ENCODE measurements around the gene PTPN4. TPM values are rescaled to one million over a fixed set of nuclear protein-coding genes. Genes with fewer than 3 reads are reported as not detected.

PTPN4 gene
- total and polyA plus RNA-seq, 2 experiments from 2014 or later, result 41.6 to 90.4 TPM

DNA sequence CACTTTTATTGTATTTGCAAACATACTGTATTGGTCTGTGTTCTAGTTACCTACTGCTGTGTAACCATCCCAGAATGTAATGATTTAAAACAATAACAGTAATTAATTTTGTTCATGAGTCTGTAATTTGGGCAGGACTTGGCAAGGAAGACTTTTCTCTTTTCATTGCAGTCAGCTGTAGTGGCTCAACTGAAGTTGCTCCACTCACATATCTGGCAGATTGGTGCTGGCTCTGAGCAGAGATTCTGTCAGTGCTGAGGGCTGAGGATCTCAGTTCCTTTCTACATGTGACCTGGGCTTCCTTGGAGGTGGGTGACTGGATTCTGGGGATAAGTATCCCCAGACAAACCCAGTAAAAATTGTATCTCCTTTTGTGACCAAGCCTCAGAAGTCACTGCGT is 26.6 kb downstream of the PTPN4 start:
- H3K36me3 Mint-ChIP-seq (ENCODE audit: low read depth), result peaks cover 33% of the 10 kb centered on the region
- Histone ChIP-seq H3K4me1 (ENCODE audit: insufficient read depth) (peaks cover 4% of the 10 kb centered on the region), H3F3A (replicated peaks; ENCODE audit: low read depth) (no peaks in the 10 kb centered on the region), H3K27me3 (ENCODE audit: insufficient read depth) (no peaks in the 10 kb centered on the region), H4K20me1 (replicated peaks; ENCODE audit: insufficient read depth) (peaks cover 29% of the 10 kb centered on the region), H3K4me2 (no peak overlapping the region), H3K4me3 (no peak overlapping the region), H3K36me3 (ENCODE audit: insufficient read depth) (peaks cover 7% of the 10 kb centered on the region; the same call in 1 of the 2 replicates), H3K79me2 (replicated peaks; ENCODE audit: insufficient read depth) (peaks cover 100% of the 10 kb centered on the region), H3K9me2 (ENCODE audit: insufficient read depth) (no peaks in the 10 kb centered on the region), H3K27ac (ENCODE audit: low read depth) (peak overlapping the region; percentile 40; the same call in 1 of the 2 replicates), H2AFZ (no peak overlapping the region)
- peak overlapping the region; percentile 53 for H3K27ac Mint-ChIP-seq
- peak; percentile 32 for ATAC-seq
- H3K27me3 Mint-ChIP-seq (ENCODE audit: insufficient read depth, low read depth, poor library complexity), result peaks cover 3% of the 10 kb centered on the region
- peaks cover 44% of the 10 kb centered on the region for H3K4me1 Mint-ChIP-seq
- no peak for TF ChIP-seq NANOG (IDR thresholded peaks at IDR 0.05; ENCODE audit: borderline replicate concordance)
- TF ChIP-seq ZNF331 (CRISPR knock-in tag; IDR thresholded peaks at IDR 0.05; ENCODE audit: low read depth), result no peak
- DNase-seq (ENCODE audit: low spot score), result no peak
- no peak overlapping the region for H3K4me3 Mint-ChIP-seq
- H3K9me3 Mint-ChIP-seq, result peaks cover 19% of the 10 kb centered on the region

DNA sequence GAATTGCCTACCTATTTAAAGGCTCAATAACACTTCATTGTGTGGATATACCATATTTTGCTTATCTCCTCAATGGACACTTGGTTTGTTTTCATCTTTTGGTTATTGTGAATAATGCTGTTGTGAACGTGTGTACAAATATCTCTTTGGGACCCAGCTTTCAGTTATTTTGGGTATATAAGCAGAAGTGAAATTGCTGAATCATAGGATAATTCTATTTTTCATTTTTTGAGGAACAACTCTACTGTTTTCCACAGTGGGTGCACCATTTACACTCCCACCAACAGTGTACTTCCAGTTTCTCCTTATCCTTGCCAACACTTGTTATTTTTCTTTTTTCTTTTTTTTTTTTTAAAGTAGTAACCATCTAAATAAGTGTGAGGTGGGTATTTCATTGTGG is 29.0 kb downstream of the PTPN4 start:
- Histone ChIP-seq H3F3A (replicated peaks; ENCODE audit: low read depth) (no peaks in the 10 kb centered on the region), H3K27me3 (ENCODE audit: insufficient read depth) (no peaks in the 10 kb centered on the region), H3K36me3 (ENCODE audit: insufficient read depth) (peaks cover 7% of the 10 kb centered on the region; the same call in 1 of the 2 replicates), H3K27ac (ENCODE audit: low read depth) (no peak overlapping the region), H2AFZ (no peak overlapping the region), H4K20me1 (replicated peaks; ENCODE audit: insufficient read depth) (peaks cover 7% of the 10 kb centered on the region), H3K4me3 (no peak overlapping the region), H3K4me1 (ENCODE audit: insufficient read depth) (peaks cover 9% of the 10 kb centered on the region), H3K4me2 (no peak overlapping the region), H3K9me2 (ENCODE audit: insufficient read depth) (no peaks in the 10 kb centered on the region), H3K79me2 (replicated peaks; ENCODE audit: insufficient read depth) (peaks cover 96% of the 10 kb centered on the region)
- H3K27me3 Mint-ChIP-seq (ENCODE audit: insufficient read depth, low read depth, poor library complexity), result peaks cover 3% of the 10 kb centered on the region
- no peak overlapping the region for H3K4me3 Mint-ChIP-seq
- ATAC-seq, result no peak
- peaks cover 50% of the 10 kb centered on the region for H3K4me1 Mint-ChIP-seq
- peaks cover 49% of the 10 kb centered on the region for H3K36me3 Mint-ChIP-seq (ENCODE audit: low read depth)
- no peak overlapping the region for H3K27ac Mint-ChIP-seq
- TF ChIP-seq CREB1 (CRISPR knock-in tag; IDR thresholded peaks at IDR 0.05; ENCODE audit: low read depth) (no peak), EZH2phosphoT487 (IDR thresholded peaks at IDR 0.05; ENCODE audit: unreplicated experiment) (no peak)
- TF ChIP-seq, protein P1, sequence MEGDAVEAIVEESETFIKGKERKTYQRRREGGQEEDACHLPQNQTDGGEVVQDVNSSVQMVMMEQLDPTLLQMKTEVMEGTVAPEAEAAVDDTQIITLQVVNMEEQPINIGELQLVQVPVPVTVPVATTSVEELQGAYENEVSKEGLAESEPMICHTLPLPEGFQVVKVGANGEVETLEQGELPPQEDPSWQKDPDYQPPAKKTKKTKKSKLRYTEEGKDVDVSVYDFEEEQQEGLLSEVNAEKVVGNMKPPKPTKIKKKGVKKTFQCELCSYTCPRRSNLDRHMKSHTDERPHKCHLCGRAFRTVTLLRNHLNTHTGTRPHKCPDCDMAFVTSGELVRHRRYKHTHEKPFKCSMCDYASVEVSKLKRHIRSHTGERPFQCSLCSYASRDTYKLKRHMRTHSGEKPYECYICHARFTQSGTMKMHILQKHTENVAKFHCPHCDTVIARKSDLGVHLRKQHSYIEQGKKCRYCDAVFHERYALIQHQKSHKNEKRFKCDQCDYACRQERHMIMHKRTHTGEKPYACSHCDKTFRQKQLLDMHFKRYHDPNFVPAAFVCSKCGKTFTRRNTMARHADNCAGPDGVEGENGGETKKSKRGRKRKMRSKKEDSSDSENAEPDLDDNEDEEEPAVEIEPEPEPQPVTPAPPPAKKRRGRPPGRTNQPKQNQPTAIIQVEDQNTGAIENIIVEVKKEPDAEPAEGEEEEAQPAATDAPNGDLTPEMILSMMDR (conservative IDR thresholded peaks at IDR 0.05; ENCODE audit: low read depth in 2 of 2), result no peak
- H3K9me3 Mint-ChIP-seq, result peaks cover 26% of the 10 kb centered on the region
- DNase-seq (ENCODE audit: low spot score), result no peak

DNA sequence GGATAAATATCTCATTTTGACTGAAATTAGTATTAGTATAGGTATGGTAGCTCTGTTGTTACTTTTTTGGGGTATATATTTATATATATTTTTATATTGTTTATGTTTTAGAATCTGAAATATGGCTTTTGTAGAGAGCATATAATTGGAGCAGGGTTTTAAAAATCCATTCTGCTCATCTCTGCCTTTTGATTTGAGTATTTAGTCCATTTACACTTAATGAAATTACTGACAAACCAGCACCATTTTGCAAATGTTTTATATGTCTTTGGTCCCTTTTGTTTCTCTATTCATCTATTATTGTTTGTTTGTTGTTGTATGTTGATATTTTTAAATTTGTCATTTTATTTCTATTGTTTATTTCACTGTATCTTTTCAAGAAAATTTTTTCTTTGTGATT is 30.7 kb downstream of the PTPN4 start:
- Histone ChIP-seq H3K79me2 (replicated peaks; ENCODE audit: insufficient read depth) (peaks cover 96% of the 10 kb centered on the region), H3F3A (replicated peaks; ENCODE audit: low read depth) (no peaks in the 10 kb centered on the region), H3K4me2 (no peak overlapping the region), H3K9me2 (ENCODE audit: insufficient read depth) (no peaks in the 10 kb centered on the region), H3K27ac (ENCODE audit: low read depth) (no peak overlapping the region), H2AFZ (no peak overlapping the region), H4K20me1 (replicated peaks; ENCODE audit: insufficient read depth) (peaks cover 5% of the 10 kb centered on the region), H3K36me3 (ENCODE audit: insufficient read depth) (peaks cover 7% of the 10 kb centered on the region; the same call in 1 of the 2 replicates), H3K4me1 (ENCODE audit: insufficient read depth) (peaks cover 8% of the 10 kb centered on the region), H3K4me3 (no peak overlapping the region), H3K27me3 (ENCODE audit: insufficient read depth) (no peaks in the 10 kb centered on the region)
- Mint-ChIP-seq H3K4me1 (peaks cover 54% of the 10 kb centered on the region), H3K36me3 (ENCODE audit: low read depth) (peaks cover 63% of the 10 kb centered on the region), H3K4me3 (no peak overlapping the region), H3K27ac (no peak overlapping the region), H3K27me3 (ENCODE audit: insufficient read depth, low read depth, poor library complexity) (peaks cover 3% of the 10 kb centered on the region), H3K9me3 (peaks cover 40% of the 10 kb centered on the region)
- no peak for DNase-seq (ENCODE audit: low spot score)
- no peak for ATAC-seq
- TF ChIP-seq, protein P2, sequence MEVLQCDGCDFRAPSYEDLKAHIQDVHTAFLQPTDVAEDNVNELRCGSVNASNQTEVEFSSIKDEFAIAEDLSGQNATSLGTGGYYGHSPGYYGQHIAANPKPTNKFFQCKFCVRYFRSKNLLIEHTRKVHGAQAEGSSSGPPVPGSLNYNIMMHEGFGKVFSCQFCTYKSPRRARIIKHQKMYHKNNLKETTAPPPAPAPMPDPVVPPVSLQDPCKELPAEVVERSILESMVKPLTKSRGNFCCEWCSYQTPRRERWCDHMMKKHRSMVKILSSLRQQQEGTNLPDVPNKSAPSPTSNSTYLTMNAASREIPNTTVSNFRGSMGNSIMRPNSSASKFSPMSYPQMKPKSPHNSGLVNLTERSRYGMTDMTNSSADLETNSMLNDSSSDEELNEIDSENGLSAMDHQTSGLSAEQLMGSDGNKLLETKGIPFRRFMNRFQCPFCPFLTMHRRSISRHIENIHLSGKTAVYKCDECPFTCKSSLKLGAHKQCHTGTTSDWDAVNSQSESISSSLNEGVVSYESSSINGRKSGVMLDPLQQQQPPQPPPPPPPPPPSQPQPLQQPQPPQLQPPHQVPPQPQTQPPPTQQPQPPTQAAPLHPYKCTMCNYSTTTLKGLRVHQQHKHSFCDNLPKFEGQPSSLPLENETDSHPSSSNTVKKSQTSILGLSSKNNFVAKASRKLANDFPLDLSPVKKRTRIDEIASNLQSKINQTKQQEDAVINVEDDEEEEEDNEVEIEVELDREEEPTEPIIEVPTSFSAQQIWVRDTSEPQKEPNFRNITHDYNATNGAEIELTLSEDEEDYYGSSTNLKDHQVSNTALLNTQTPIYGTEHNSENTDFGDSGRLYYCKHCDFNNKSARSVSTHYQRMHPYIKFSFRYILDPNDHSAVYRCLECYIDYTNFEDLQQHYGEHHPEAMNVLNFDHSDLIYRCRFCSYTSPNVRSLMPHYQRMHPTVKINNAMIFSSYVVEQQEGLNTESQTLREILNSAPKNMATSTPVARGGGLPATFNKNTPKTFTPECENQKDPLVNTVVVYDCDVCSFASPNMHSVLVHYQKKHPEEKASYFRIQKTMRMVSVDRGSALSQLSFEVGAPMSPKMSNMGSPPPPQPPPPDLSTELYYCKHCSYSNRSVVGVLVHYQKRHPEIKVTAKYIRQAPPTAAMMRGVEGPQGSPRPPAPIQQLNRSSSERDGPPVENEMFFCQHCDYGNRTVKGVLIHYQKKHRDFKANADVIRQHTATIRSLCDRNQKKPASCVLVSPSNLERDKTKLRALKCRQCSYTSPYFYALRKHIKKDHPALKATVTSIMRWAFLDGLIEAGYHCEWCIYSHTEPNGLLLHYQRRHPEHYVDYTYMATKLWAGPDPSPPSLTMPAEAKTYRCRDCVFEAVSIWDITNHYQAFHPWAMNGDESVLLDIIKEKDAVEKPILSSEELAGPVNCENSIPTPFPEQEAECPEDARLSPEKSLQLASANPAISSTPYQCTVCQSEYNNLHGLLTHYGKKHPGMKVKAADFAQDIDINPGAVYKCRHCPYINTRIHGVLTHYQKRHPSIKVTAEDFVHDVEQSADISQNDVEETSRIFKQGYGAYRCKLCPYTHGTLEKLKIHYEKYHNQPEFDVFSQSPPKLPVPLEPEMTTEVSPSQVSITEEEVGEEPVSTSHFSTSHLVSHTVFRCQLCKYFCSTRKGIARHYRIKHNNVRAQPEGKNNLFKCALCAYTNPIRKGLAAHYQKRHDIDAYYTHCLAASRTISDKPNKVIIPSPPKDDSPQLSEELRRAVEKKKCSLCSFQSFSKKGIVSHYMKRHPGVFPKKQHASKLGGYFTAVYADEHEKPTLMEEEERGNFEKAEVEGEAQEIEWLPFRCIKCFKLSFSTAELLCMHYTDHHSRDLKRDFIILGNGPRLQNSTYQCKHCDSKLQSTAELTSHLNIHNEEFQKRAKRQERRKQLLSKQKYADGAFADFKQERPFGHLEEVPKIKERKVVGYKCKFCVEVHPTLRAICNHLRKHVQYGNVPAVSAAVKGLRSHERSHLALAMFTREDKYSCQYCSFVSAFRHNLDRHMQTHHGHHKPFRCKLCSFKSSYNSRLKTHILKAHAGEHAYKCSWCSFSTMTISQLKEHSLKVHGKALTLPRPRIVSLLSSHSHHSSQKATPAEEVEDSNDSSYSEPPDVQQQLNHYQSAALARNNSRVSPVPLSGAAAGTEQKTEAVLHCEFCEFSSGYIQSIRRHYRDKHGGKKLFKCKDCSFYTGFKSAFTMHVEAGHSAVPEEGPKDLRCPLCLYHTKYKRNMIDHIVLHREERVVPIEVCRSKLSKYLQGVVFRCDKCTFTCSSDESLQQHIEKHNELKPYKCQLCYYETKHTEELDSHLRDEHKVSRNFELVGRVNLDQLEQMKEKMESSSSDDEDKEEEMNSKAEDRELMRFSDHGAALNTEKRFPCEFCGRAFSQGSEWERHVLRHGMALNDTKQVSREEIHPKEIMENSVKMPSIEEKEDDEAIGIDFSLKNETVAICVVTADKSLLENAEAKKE (CRISPR knock-in tag; IDR thresholded peaks at IDR 0.05), result no peak
- no peak for TF ChIP-seq ZNF114 (CRISPR knock-in tag; IDR thresholded peaks at IDR 0.05)
- TF ChIP-seq JUNB (IDR thresholded peaks at IDR 0.05; ENCODE audit: unreplicated experiment), result no peak
- TF ChIP-seq EZH2phosphoT487 (IDR thresholded peaks at IDR 0.05; ENCODE audit: unreplicated experiment), result no peak
- no peak for TF ChIP-seq ZNF331 (CRISPR knock-in tag; IDR thresholded peaks at IDR 0.05; ENCODE audit: low read depth)
- TF ChIP-seq STAT1 (IDR thresholded peaks at IDR 0.05; ENCODE audit: unreplicated experiment), result no peak

All from GM23338 (cell line).